HCT116 (cell line): Measurements from ENCODE around the gene NFKBIA. TPM values are rescaled to one million over a fixed set of nuclear protein-coding genes. Genes with fewer than 3 reads are reported as not detected.

Experiments
- ATAC-seq: fragments of 200-7000 bp; cut with Tn5 transposase; 2 replicates; pipeline ENCODE4 v1.9.1; 2020; ENCODE audit warnings: mild to moderate bottlenecking, moderate library complexity
- BruUV-seq: library from RNA; stranded (reverse); fragments of 400-500 nt; replicated peaks from 2 replicates; lab custom pipeline; 2021; lab: Mats Ljungman, UMichigan
- CTCF ChIA-PET: fragments of 300-600 bp; sonication (Branson Sonifier 250); formaldehyde crosslinking; loops from one replicate; lab custom pipeline; 2021; ENCODE audit warnings: antibody characterized with exemption; lab: Charles Lee
- POLR2A ChIA-PET: fragments of 300-600, 350-600 bp; sonication (Branson Sonifier 250); formaldehyde crosslinking; loops from one replicate; lab custom pipeline; 2021; ENCODE audit warnings: antibody characterized with exemption; lab: Charles Lee
- RAD21 ChIA-PET, 2 experiments: fragments of 300-600 bp; sonication (Branson Sonifier 250); formaldehyde crosslinking; loops; one replicate each; lab custom pipeline; 2023; ENCODE audit warnings: low total read pairs in 2 of 2; ENCODE audit not compliant: uncharacterized antibody in 2 of 2, unreplicated experiment in 2 of 2, low non-redundant PET in 1 of 2; lab: Charles Lee
- DNase-seq: peaks from one replicate; pipeline ENCODE4 v3.0.0-alpha.2; 2010; ENCODE audit warnings: low read depth, low spot score
- H2AFZ ChIP-seq: fragments of 200-600 bp; shearing (Covaris generic), sonication (generic); 2 replicates; pipeline ENCODE4 v1.6.1; 2017; ENCODE audit warnings: low read depth, mixed run types, mixed read lengths, antibody characterized with exemption, low read length; ENCODE audit not compliant: poor library complexity, severe bottlenecking
- H3K27ac ChIP-seq: 2 replicates; pipeline ENCODE4 v1.5.1; 2012; ENCODE audit warnings: low read depth, low read length
- H3K27me3 ChIP-seq: fragments of 200-600 bp; sonication (generic); 2 replicates; pipeline ENCODE4 v1.6.1; 2016; ENCODE audit warnings: mixed run types, low read length, mixed read lengths; ENCODE audit not compliant: insufficient read depth
- H3K36me3 ChIP-seq, 2 experiments: fragments of 200-500 bp in 1 of 2; fragments of 200-600 bp in 1 of 2; sonication (Bioruptor generic) in 1 of 2; sonication (generic) in 1 of 2; 2 replicates each; pipeline versions ENCODE4 v1.5.1 to v1.6.1; 2014 to 2016; ENCODE audit warnings: low read length in 2 of 2, inconsistent platforms in 1 of 2, mixed read lengths in 1 of 2, mixed run types in 1 of 2; ENCODE audit not compliant: insufficient read depth in 2 of 2, control insufficient read depth in 1 of 2
- H3K4me1 ChIP-seq, 2 experiments: fragments of 200-600 bp in 1 of 2; sonication (generic) in 1 of 2; 2 replicates each; pipeline versions ENCODE4 v1.5.1 to v1.6.1; 2012 to 2017; ENCODE audit warnings: low read length in 2 of 2, inconsistent platforms in 1 of 2, mild to moderate bottlenecking in 1 of 2, mixed read lengths in 1 of 2, mixed run types in 1 of 2, moderate library complexity in 1 of 2; ENCODE audit not compliant: insufficient read depth in 2 of 2, control insufficient read depth in 1 of 2
- H3K4me2 ChIP-seq: fragments of 200-600 bp; sonication (generic); 2 replicates; pipeline ENCODE4 v1.6.1; 2017; ENCODE audit warnings: mixed run types, low read length, mixed read lengths
- H3K4me3 ChIP-seq, 2 experiments: fragments of 200-600 bp in 1 of 2; sonication (generic) in 1 of 2; replicated peaks in 1 of 2; 2 replicates each; pipeline ENCODE4 v1.5.1; 2011 to 2016; ENCODE audit warnings: low read length in 2 of 2, control low read depth in 1 of 2, low read depth in 1 of 2, mild to moderate bottlenecking in 1 of 2, mixed read lengths in 1 of 2, mixed run types in 1 of 2
- H3K79me2 ChIP-seq: fragments of 200-600 bp; sonication (generic); 2 replicates; pipeline ENCODE4 v1.6.1; 2017; ENCODE audit warnings: mild to moderate bottlenecking, mixed run types, low read length, moderate library complexity, mixed read lengths; ENCODE audit not compliant: insufficient read depth
- H3K9ac ChIP-seq: fragments of 200-600 bp; sonication (generic); 2 replicates; pipeline ENCODE4 v1.6.1; 2016; ENCODE audit warnings: low read length, mixed read lengths
- H3K9me2 ChIP-seq: fragments of 200-600 bp; sonication (generic), shearing (Covaris generic); 2 replicates; pipeline ENCODE4 v1.6.1; 2017; ENCODE audit warnings: mixed run types, mild to moderate bottlenecking, moderate library complexity; ENCODE audit not compliant: insufficient read depth
- H3K9me3 ChIP-seq, 2 experiments: fragments of 200-500 bp in 1 of 2; fragments of 200-600 bp in 1 of 2; sonication (Bioruptor generic) in 1 of 2; sonication (generic) in 1 of 2; 2 replicates each; pipeline ENCODE4 v1.6.1; 2014 to 2017; ENCODE audit warnings: low read length in 2 of 2, mixed read lengths in 2 of 2, inconsistent platforms in 1 of 2, low read depth in 1 of 2, mild to moderate bottlenecking in 1 of 2, mixed run types in 1 of 2, moderate library complexity in 1 of 2; ENCODE audit not compliant: control insufficient read depth in 1 of 2, insufficient read depth in 1 of 2
- H4K20me1 ChIP-seq: fragments of 200-600 bp; sonication (generic), shearing (Covaris generic); 2 replicates; pipeline ENCODE4 v1.6.1; 2017; ENCODE audit warnings: mixed run types, mild to moderate bottlenecking, moderate library complexity; ENCODE audit not compliant: insufficient read depth
- CEBPB ChIP-seq: IDR thresholded peaks from 2 replicates; pipeline ENCODE4 v1.6.1; 2012; ENCODE audit warnings: low read depth
- EGR1 ChIP-seq: IDR thresholded peaks from 2 replicates; pipeline ENCODE4 v1.6.1; 2012; ENCODE audit warnings: low read depth
- EZH2 ChIP-seq: fragments of 200-600 bp; sonication (generic); IDR thresholded peaks from 2 replicates; pipeline ENCODE4 v1.6.1; 2017; ENCODE audit warnings: antibody characterized with exemption, mixed run types
- EZH2phosphoT487 ChIP-seq: fragments of 200-600 bp; IDR thresholded peaks from 2 replicates; pipeline ENCODE4 v1.6.1; 2018; ENCODE audit warnings: antibody characterized with exemption, borderline replicate concordance
- POLR2A ChIP-seq: IDR thresholded peaks from 2 replicates; pipeline ENCODE4 v1.7.0; 2011; ENCODE audit warnings: borderline replicate concordance; ENCODE audit not compliant: insufficient read depth, insufficient read length; ENCODE audit errors: extremely low read depth
- POLR2AphosphoS5 ChIP-seq: IDR thresholded peaks from 2 replicates; pipeline ENCODE4 v1.6.1; 2011; ENCODE audit warnings: mild to moderate bottlenecking, low read depth, low read length, moderate library complexity
- SRF ChIP-seq: IDR thresholded peaks from 2 replicates; pipeline ENCODE4 v1.6.1; 2012; ENCODE audit warnings: low read depth
- TCF7L2 ChIP-seq: IDR thresholded peaks from 2 replicates; pipeline ENCODE4 v1.7.0; 2011; ENCODE audit warnings: borderline replicate concordance, inconsistent platforms; ENCODE audit not compliant: insufficient read depth, insufficient read length; ENCODE audit errors: extremely low read depth
- YY1 ChIP-seq: IDR thresholded peaks from 2 replicates; pipeline ENCODE4 v1.6.1; 2011; ENCODE audit warnings: low read length, low read depth, moderate library complexity, mild to moderate bottlenecking; ENCODE audit not compliant: insufficient replicate concordance; ENCODE audit errors: extremely low read depth
- ZNF274 ChIP-seq: fragments of 200-500 bp; sonication (Bioruptor generic); IDR thresholded peaks from 2 replicates; pipeline ENCODE4 v1.6.1; 2014; ENCODE audit warnings: mild to moderate bottlenecking, low read depth, low read length, inconsistent platforms
- intact Hi-C: fragments of 100-400 bp; cut with micrococcal nuclease; formaldehyde crosslinking; loops from 2 replicates; pipeline ENCODE4 v1.10.0; 2022
- total RNA-seq: library from RNA; stranded (reverse); gene quantifications from one replicate; pipeline ENCODE4 v1.2.1, GENCODE V29; 2021; ENCODE audit not compliant: unreplicated experiment
- TF ChIP-seq, protein P1 (sequence below), 3 experiments: fragments of 200-600 bp in 1 of 3; sonication (generic) in 1 of 3; IDR thresholded peaks in 2 of 3; conservative IDR thresholded peaks in 1 of 3; 2 replicates each; pipeline ENCODE4 v1.5.1; 2012 to 2017; ENCODE audit warnings: low read depth in 2 of 3, low read length in 2 of 3, antibody characterized with exemption in 1 of 3, borderline replicate concordance in 1 of 3, control low read depth in 1 of 3, mild to moderate bottlenecking in 1 of 3, mixed read lengths in 1 of 3, mixed run types in 1 of 3, moderate library complexity in 1 of 3; ENCODE audit not compliant: insufficient read depth in 1 of 3
- TF ChIP-seq, protein P2 (sequence below): IDR thresholded peaks from 2 replicates; pipeline ENCODE4 v1.6.1; 2012
- TF ChIP-seq, protein P3 (sequence below): IDR thresholded peaks from 2 replicates; pipeline ENCODE4 v1.6.1; 2012
- TF ChIP-seq, protein P4 (sequence below): IDR thresholded peaks from 2 replicates; pipeline ENCODE4 v1.6.1; 2012; ENCODE audit warnings: low read depth

Gene NFKBIA
- total RNA-seq, 1 experiment from 2014 or later, result 42.6 TPM

DNA sequence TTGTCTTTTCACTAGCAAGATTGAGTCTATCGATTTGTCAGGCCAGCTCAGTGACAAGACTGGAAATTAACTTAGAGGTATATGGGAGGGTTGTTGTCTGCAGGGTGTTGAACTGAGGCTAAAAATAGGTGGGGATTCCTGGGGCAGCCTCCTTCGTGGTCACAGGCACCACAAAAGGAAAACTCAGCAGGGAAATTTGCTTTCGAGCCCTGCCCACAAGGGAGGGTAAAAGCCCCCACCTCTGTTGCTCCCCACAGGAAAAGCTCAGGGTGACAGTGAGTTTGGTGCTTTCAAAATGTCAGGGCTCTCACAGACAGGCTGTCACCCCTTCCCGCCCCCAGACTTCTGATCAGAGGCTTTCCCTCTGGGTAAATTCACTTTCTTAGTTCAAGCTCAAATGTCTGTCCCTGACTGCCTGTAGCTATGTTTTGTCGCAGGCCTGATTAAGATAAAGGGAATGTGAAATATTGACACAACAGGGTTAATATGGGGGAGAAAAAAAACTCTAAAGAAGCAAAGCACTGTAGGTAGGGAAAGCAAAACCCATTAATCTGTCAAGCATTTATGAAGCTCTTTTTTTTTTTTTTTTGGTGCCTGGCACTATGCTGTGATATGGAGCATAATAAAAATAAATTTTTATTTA lies 11.7 kb upstream of the NFKBIA start:
- H2AFZ ChIP-seq, result no peak overlapping the region
- no peak overlapping the region for H3K9ac ChIP-seq
- no peak overlapping the region for H3K4me3 ChIP-seq
- H3K36me3 ChIP-seq, result no peaks in the 10 kb centered on the region
- H3K9me3 ChIP-seq, result no peaks in the 10 kb centered on the region
- ChIA-PET RAD21 (no interaction called here), POLR2A (interaction anchor here (0.6 kb wide), 1 partner anchor 11 kb away, joined by 5 read pairs; no protein-coding TSS in a partner anchor), CTCF (interaction anchor here (1.0 to 1.1 kb wide), 4 partner anchors 23 to 276 kb away, joined by 3 to 5 read pairs (median 4); no protein-coding TSS in a partner anchor)
- TF ChIP-seq POLR2AphosphoS5, result no peak
- TF ChIP-seq, protein P1, sequence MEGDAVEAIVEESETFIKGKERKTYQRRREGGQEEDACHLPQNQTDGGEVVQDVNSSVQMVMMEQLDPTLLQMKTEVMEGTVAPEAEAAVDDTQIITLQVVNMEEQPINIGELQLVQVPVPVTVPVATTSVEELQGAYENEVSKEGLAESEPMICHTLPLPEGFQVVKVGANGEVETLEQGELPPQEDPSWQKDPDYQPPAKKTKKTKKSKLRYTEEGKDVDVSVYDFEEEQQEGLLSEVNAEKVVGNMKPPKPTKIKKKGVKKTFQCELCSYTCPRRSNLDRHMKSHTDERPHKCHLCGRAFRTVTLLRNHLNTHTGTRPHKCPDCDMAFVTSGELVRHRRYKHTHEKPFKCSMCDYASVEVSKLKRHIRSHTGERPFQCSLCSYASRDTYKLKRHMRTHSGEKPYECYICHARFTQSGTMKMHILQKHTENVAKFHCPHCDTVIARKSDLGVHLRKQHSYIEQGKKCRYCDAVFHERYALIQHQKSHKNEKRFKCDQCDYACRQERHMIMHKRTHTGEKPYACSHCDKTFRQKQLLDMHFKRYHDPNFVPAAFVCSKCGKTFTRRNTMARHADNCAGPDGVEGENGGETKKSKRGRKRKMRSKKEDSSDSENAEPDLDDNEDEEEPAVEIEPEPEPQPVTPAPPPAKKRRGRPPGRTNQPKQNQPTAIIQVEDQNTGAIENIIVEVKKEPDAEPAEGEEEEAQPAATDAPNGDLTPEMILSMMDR (IDR thresholded peaks at IDR 0.05 in 2 of 3, conservative IDR thresholded peaks at IDR 0.05 in 1 of 3; ENCODE audit: borderline replicate concordance in 1 of 3, insufficient read depth in 1 of 3, low read depth in 2 of 3, low read length in 2 of 3), result no peak
- no peak for TF ChIP-seq EGR1
- TF ChIP-seq POLR2A, result no peak
- TF ChIP-seq, protein P2, sequence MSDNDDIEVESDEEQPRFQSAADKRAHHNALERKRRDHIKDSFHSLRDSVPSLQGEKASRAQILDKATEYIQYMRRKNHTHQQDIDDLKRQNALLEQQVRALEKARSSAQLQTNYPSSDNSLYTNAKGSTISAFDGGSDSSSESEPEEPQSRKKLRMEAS, result no peak
- no peak for TF ChIP-seq EZH2
- no peak for TF ChIP-seq SRF
- TF ChIP-seq CEBPB, result no peak
- no peak for TF ChIP-seq EZH2phosphoT487
- TF ChIP-seq, protein P3, sequence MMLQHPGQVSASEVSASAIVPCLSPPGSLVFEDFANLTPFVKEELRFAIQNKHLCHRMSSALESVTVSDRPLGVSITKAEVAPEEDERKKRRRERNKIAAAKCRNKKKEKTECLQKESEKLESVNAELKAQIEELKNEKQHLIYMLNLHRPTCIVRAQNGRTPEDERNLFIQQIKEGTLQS, result no peak
- TF ChIP-seq, protein P4, sequence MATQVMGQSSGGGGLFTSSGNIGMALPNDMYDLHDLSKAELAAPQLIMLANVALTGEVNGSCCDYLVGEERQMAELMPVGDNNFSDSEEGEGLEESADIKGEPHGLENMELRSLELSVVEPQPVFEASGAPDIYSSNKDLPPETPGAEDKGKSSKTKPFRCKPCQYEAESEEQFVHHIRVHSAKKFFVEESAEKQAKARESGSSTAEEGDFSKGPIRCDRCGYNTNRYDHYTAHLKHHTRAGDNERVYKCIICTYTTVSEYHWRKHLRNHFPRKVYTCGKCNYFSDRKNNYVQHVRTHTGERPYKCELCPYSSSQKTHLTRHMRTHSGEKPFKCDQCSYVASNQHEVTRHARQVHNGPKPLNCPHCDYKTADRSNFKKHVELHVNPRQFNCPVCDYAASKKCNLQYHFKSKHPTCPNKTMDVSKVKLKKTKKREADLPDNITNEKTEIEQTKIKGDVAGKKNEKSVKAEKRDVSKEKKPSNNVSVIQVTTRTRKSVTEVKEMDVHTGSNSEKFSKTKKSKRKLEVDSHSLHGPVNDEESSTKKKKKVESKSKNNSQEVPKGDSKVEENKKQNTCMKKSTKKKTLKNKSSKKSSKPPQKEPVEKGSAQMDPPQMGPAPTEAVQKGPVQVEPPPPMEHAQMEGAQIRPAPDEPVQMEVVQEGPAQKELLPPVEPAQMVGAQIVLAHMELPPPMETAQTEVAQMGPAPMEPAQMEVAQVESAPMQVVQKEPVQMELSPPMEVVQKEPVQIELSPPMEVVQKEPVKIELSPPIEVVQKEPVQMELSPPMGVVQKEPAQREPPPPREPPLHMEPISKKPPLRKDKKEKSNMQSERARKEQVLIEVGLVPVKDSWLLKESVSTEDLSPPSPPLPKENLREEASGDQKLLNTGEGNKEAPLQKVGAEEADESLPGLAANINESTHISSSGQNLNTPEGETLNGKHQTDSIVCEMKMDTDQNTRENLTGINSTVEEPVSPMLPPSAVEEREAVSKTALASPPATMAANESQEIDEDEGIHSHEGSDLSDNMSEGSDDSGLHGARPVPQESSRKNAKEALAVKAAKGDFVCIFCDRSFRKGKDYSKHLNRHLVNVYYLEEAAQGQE, result no peak
- no peak for TF ChIP-seq TCF7L2
- no peak for TF ChIP-seq YY1
- no peak for TF ChIP-seq ZNF274
- ATAC-seq, result no peak
- H3K4me1 ChIP-seq, result peaks cover 2 to 6% of the 10 kb centered on the region in 2 experiments; a peak in 1 of 4 replicates
- H3K27me3 ChIP-seq, result no peaks in the 10 kb centered on the region
- no peak overlapping the region for H3K4me2 ChIP-seq
- no peak overlapping the region for H3K27ac ChIP-seq
- H3K9me2 ChIP-seq, result no peaks in the 10 kb centered on the region
- intact Hi-C loops, result loop anchor here (10.0 kb wide), 1 partner anchor 831 kb away; no protein-coding TSS in a partner anchor
- no TSS peak for BruUV-seq
- H3K79me2 ChIP-seq, result no peaks in the 10 kb centered on the region
- no peaks in the 10 kb centered on the region for H4K20me1 ChIP-seq
- DNase-seq, result no peak
